Esophagus (tissue), 2 donors: ENCODE data around the gene AMIGO3. TPM values are rescaled to one million over a fixed set of nuclear protein-coding genes. Genes with fewer than 3 reads are reported as not detected.
"Not testable (repeated sequence)": the region's sequence is repeated elsewhere in the genome, so short reads cannot be mapped to it uniquely, and the experiment has no call there.

Source experiments
- H3K27ac ChIP-seq, 2 donors: one replicate each; pipeline ENCODE4 v1.5.1; 2013; ENCODE audit warnings: low read depth in 2 of 2, mild to moderate bottlenecking in 2 of 2, inconsistent platforms in 1 of 2, low read length in 1 of 2, moderate library complexity in 1 of 2
- H3K27me3 ChIP-seq, 2 donors: one replicate each; pipeline ENCODE4 v1.6.1; 2013; ENCODE audit warnings: low read length in 2 of 2, control low read depth in 1 of 2, mild to moderate bottlenecking in 1 of 2; ENCODE audit not compliant: insufficient read depth in 2 of 2, control insufficient read depth in 1 of 2
- H3K36me3 ChIP-seq, 2 donors: one replicate each; pipeline ENCODE4 v1.6.1; 2013; ENCODE audit warnings: low read length in 1 of 2; ENCODE audit not compliant: control insufficient read depth in 2 of 2, insufficient read depth in 2 of 2
- H3K4me1 ChIP-seq, 2 donors: one replicate each; pipeline ENCODE4 v1.6.1; 2013; ENCODE audit warnings: low read length in 1 of 2; ENCODE audit not compliant: control insufficient read depth in 2 of 2, insufficient read depth in 2 of 2
- H3K4me3 ChIP-seq, 2 donors: one replicate each; pipeline ENCODE4 v1.5.1; 2013; ENCODE audit warnings: low read length in 2 of 2, mild to moderate bottlenecking in 2 of 2, low read depth in 1 of 2, moderate library complexity in 1 of 2
- H3K9me3 ChIP-seq, 2 donors: one replicate each; pipeline ENCODE4 v1.6.1; 2013; ENCODE audit warnings: mild to moderate bottlenecking in 2 of 2, low read depth in 1 of 2, low read length in 1 of 2, moderate library complexity in 1 of 2; ENCODE audit not compliant: control insufficient read depth in 2 of 2, insufficient read depth in 1 of 2
- WGBS, 2 donors: extraction: QIAGEN DNeasy Blood & Tissue Kit; methylation state at CpG; one replicate each; pipeline ENCODE4 v1.1.7; 2013; 5-methylcytosine and 5-hydroxymethylcytosine counted together
- polyA plus RNA-seq, 2 donors: library from polyadenylated mRNA; stranded (reverse); fragments of 200-250 nt; gene quantifications; one replicate each; pipeline ENCODE4 v1.2.3, GENCODE V29; 2013
- donor health status: healthy with polysubstance abuse.
- donor health status: Bipolar disorder and iron deficiency.

Gene AMIGO3
- polyA plus RNA-seq, result 1 to 10 TPM in 1 of 2 donors, under 1 TPM in 1; 1.00 to 1.4 TPM

GRCh38 chr3:49719214-49719884 is at the start of gene AMIGO3:
Gene AMIGO3 (minus strand): TSS chr3:49719684. CDS start chr3:49719465, 219 bp downstream.
- WGBS, 2 donors, result 0 to 1% methylated on average over 50 of the region's 50 CpGs
- H3K27me3 ChIP-seq, result no peaks in the 10 kb centered on the region
- H3K36me3 ChIP-seq, result peaks cover 4 to 40% of the 10 kb centered on the region in 2 donors
- H3K4me1 ChIP-seq, result peaks cover 7 to 26% of the 10 kb centered on the region in 2 donors
- H3K4me3 ChIP-seq, result peak within 1 kb of the TSS; percentile 31 to 44
- H3K9me3 ChIP-seq, result no peaks in the 10 kb centered on the region
- H3K27ac ChIP-seq, result peak within 1 kb of the TSS; percentile 44 to 80

- 97 to 99% methylated on average over 4 of the region's 4 CpGs for WGBS, 2 donors
- Histone ChIP-seq H3K36me3 (no peaks in the 10 kb centered on the region), H3K9me3 (no peaks in the 10 kb centered on the region), H3K4me1 (no peaks in the 10 kb centered on the region), H3K27me3 (no peaks in the 10 kb centered on the region), H3K27ac (no peak overlapping the region), H3K4me3 (no peak overlapping the region)
These were observed 44.5 kb upstream of the AMIGO3 start for GRCh38 chr3:49763981-49764380.

GRCh38 chr3:49761661-49762060 is 42.2 kb upstream of the AMIGO3 start:
- no peaks in the 10 kb centered on the region for H3K9me3 ChIP-seq
- H3K27ac ChIP-seq, result no peak overlapping the region
- no peak overlapping the region for H3K4me3 ChIP-seq

GRCh38 chr3:49759226-49759625 is 39.7 kb upstream of the AMIGO3 start:
- H3K27me3 ChIP-seq, result no peaks in the 10 kb centered on the region
- no peaks in the 10 kb centered on the region for H3K9me3 ChIP-seq
- H3K27ac ChIP-seq, result no peak overlapping the region
- H3K4me3 ChIP-seq, result no peak overlapping the region
- H3K36me3 ChIP-seq, result no peaks in the 10 kb centered on the region
- 37 to 41% methylated on average over 1 of the region's 1 CpG for WGBS, 2 donors
- H3K4me1 ChIP-seq, result no peaks in the 10 kb centered on the region

More at GRCh38 chr3:49761661-49762060, 42.2 kb upstream of the AMIGO3 start:
- Histone ChIP-seq H3K4me1 (no peaks in the 10 kb centered on the region), H3K27me3 (no peaks in the 10 kb centered on the region), H3K36me3 (no peaks in the 10 kb centered on the region)
- WGBS, 2 donors, result 90 to 94% methylated on average over 3 of the region's 3 CpGs

- no peaks in the 10 kb centered on the region for H3K4me1 ChIP-seq
- no peaks in the 10 kb centered on the region for H3K9me3 ChIP-seq
- no peak overlapping the region for H3K27ac ChIP-seq
- H3K4me3 ChIP-seq, result no peak overlapping the region
- no peaks in the 10 kb centered on the region for H3K27me3 ChIP-seq
- WGBS, 2 donors, result 65 to 73% methylated on average over 2 of the region's 2 CpGs
- no peaks in the 10 kb centered on the region for H3K36me3 ChIP-seq
These were observed 37.7 kb upstream of the AMIGO3 start for GRCh38 chr3:49757197-49757596.

- no peak overlapping the region for H3K4me3 ChIP-seq
- 73 to 81% methylated on average over 1 of the region's 1 CpG for WGBS, 2 donors
These were observed 36.6 kb upstream of the AMIGO3 start for GRCh38 chr3:49756036-49756435.

GRCh38 chr3:49754536-49754935 is 35.1 kb upstream of the AMIGO3 start:
- Histone ChIP-seq H3K9me3 (no peaks in the 10 kb centered on the region), H3K4me3 (no peak overlapping the region), H3K27me3 (no peaks in the 10 kb centered on the region), H3K27ac (no peak overlapping the region), H3K4me1 (no peaks in the 10 kb centered on the region), H3K36me3 (no peaks in the 10 kb centered on the region)
- WGBS, 2 donors, result 81 to 89% methylated on average over 1 of the region's 1 CpG

More at GRCh38 chr3:49756036-49756435, 36.6 kb upstream of the AMIGO3 start:
- H3K9me3 ChIP-seq, result no peaks in the 10 kb centered on the region
- H3K36me3 ChIP-seq, result no peaks in the 10 kb centered on the region
- H3K4me1 ChIP-seq, result no peaks in the 10 kb centered on the region
- H3K27ac ChIP-seq, result no peak overlapping the region
- no peaks in the 10 kb centered on the region for H3K27me3 ChIP-seq

GRCh38 chr3:49751501-49751900 is 32.0 kb upstream of the AMIGO3 start:
- no peak overlapping the region for H3K4me3 ChIP-seq
- no peaks in the 10 kb centered on the region for H3K27me3 ChIP-seq
- peaks cover 0 to 2% of the 10 kb centered on the region in 2 donors for H3K4me1 ChIP-seq
- WGBS, 2 donors, result 89 to 96% methylated on average over 4 of the region's 4 CpGs
- H3K36me3 ChIP-seq, result peaks cover 0 to 5% of the 10 kb centered on the region in 2 donors
- no peaks in the 10 kb centered on the region for H3K9me3 ChIP-seq
- no peak overlapping the region for H3K27ac ChIP-seq

- no peaks in the 10 kb centered on the region for H3K9me3 ChIP-seq
- no peak overlapping the region for H3K27ac ChIP-seq
- WGBS, 2 donors, result 90 to 94% methylated on average over 4 of the region's 4 CpGs
- no peaks in the 10 kb centered on the region for H3K27me3 ChIP-seq
- peaks cover 0 to 5% of the 10 kb centered on the region in 2 donors for H3K36me3 ChIP-seq
- no peak overlapping the region for H3K4me3 ChIP-seq
- peaks cover 2% of the 10 kb centered on the region in 2 donors for H3K4me1 ChIP-seq
These were observed 30.6 kb upstream of the AMIGO3 start for GRCh38 chr3:49750056-49750455.

- not testable (repeated sequence) for H3K36me3 ChIP-seq, H3K27ac ChIP-seq, H3K9me3 ChIP-seq, H3K4me3 ChIP-seq, H3K27me3 ChIP-seq, H3K4me1 ChIP-seq
- WGBS, 2 donors, result 89 to 92% methylated on average over 5 of the region's 5 CpGs
These were observed 29.4 kb upstream of the AMIGO3 start for GRCh38 chr3:49748874-49749273.
